ENCODE results near the gene ZNF148.

Gene ZNF148

DNA sequence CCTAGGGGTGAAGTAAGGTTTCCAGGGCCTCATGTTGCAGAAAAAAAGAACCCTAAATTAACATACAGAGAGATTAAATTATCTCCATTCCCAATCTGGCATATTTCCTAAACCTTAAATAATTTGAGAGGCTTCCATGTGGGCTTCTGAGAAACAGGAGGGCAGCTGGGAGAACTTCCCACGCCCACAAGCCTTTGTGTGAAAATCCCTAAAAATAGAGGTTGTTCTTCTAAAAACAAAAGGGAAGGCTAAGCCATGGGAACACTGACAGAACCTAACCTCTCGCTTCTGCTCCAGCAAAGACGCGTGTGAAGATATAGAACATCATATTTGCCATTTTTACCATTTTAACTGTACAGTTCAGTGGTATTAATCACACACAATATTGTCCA, 161.8 kb downstream of the ZNF148 start:
- no peak for DNase-seq

DNA sequence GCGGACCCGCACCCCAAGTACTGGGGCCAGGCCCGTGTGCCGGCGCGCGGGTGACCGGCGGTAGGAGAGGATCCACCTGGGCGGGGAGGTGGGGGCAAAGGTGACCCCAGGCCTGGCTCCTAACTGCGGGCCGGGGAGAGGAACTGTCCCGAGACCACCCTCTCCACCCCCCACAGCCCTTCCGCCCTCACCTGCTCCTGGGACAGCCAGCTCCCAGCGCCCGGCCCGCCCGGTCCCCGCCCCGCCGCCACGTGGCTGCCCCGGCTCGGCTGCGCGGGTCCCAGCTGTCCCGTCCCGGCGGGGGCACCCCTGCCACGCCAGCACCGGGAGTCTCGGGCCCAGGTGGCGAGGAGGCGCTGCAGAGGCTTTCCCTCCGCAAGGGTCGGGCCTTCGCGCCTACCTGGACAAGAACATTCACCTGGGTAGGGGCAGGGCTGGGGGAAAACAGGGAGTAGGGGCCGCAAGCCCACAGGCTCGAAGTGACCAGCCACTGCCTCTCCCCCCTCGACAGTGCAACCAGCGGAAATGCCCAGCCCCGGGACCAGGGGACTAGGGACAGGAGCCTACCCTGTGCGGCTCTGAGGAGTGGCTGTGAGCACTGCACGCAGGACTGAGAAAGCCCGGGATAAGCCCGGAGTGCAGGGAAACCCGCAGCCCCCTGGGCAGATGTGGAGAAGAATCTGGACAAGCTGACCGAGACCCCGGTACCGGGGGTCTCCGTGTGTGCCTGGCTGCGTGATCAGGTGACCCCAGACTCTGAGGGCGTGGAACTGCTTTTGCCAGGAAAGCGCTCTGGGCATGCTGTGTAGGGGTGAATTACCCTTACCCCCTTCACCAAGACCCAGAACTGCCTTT, 162.4 kb downstream of the ZNF148 start, which contains the start of gene SLC12A8:
Gene SLC12A8 (minus strand): TSS at position 240 of the 855 bp plus-strand sequence. CDS start 1,399 bp downstream, outside the sequence.
- no peak for DNase-seq

DNA sequence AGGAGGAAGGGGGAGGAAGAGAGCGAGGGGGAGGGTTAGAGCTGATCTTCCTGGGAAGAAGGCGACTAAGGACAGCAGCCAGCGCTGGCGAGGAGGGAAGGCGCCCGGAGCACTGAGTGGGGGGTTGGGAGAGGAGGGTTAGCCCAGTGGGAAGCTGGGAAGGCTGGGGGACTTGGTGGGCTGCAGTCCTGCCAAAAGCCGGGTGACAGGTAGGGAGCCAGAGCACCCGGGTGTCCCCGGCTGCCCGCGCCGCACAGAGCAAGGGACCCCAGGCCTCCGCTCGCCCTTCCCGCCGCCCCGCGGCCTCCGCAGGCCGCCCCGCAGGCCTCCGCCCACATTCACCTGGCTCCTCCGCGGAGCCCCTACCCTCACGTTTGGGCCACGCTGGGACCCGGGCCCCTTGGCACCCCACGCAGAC, 163.0 kb downstream of the ZNF148 start:
- DNase-seq = no peak

DNA sequence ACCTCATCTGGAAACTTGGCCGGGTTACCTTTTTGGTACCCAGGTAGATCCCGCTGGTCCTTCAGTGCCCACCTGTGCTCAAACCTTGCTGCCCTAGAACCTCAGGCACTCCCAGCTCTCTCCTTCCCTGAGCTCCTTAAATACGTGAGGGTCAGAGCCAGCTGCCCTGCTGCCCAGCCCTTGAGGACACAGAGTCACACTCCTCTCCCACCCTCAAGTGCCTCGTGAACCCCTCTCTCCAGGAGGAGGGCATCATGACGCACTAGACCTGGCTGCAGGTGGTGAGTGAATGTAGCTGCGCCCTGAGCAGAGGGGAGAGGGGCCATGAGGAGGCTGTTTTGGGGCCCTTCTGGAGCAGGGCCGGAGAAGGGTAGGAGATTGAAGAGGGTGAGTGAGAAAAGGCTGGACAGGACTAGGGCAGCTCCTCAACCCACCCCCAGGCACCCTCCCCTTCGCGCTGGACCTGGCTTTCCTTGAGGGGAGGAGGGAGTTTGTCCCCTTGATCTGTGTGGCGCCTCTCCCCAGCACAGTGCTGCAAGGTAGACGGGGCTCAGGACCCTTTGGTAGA, 163.5 kb downstream of the ZNF148 start:
- no peak for DNase-seq

GRCh38 chr3:125207949-125208568, 167.1 kb downstream of the ZNF148 start:
- DNase-seq = no peak

DNA sequence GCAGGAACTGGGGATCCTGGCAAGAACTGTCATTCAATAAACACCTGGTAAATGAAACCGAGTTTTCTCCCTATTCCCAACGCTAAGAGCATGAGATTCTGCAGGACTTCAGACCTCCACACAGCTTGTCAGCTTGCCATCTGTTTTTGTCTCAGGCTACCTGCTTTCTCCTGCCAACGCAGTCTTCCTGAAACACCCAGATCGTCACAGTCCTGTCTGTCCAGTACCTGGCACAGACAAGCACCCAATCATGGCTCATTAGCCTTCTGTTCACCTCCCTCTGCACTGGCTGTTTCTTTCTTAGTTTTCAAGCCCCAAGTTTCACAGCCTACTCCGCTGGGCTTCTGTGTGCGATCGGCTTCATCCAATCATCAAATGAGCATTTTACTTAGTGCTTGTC, 167.6 kb downstream of the ZNF148 start:
- DNase-seq = no peak

GRCh38 chr3:125206934-125207333, 168.2 kb downstream of the ZNF148 start:
- no peak for DNase-seq

DNA sequence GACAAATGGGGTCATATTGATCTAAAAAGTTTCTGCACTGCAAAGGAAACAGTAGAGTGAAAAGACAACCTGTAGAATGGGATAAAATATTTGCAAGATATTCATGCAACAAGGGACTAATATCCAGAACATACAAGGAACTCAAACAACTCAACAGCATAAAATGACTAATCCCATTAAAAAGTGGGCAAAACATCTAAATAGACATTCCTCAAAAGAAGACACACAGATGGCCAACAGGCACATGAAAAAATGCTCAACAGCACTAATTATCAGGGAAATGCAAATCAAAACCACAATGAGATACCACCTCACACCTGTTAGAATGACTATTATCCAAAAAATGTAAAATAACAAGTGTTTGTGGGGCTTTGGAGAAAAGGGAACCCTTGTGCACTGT, 171.4 kb downstream of the ZNF148 start:
- DNase-seq = no peak

GRCh38 chr3:125202197-125202596, 172.9 kb downstream of the ZNF148 start:
- no peak for DNase-seq

DNA sequence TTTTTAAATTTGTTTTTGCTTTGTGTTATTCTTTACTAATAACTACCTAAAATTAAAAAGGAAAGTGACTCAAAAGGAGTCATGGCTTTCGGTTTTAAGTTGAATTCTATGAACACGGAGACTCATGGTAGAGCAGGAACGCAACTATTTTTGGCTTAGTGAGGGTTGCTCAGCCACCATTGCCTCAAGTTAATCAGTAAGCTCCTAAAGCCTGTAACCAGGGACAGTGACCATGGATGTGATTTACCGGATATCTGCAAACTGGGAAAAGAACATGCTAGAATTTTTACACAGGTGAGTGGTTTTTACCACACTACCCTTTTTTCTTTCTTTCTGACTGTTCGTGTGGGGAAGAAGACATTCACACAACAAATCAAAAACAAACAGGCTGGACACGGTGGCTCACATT, 174.4 kb downstream of the ZNF148 start:
- no peak for DNase-seq

- DNase-seq = no peak
Observed at GRCh38 chr3:125194849-125195601, 180.1 kb downstream of the ZNF148 start.

GRCh38 chr3:125194061-125194848, 180.9 kb downstream of the ZNF148 start:
- DNase-seq = no peak

DNA sequence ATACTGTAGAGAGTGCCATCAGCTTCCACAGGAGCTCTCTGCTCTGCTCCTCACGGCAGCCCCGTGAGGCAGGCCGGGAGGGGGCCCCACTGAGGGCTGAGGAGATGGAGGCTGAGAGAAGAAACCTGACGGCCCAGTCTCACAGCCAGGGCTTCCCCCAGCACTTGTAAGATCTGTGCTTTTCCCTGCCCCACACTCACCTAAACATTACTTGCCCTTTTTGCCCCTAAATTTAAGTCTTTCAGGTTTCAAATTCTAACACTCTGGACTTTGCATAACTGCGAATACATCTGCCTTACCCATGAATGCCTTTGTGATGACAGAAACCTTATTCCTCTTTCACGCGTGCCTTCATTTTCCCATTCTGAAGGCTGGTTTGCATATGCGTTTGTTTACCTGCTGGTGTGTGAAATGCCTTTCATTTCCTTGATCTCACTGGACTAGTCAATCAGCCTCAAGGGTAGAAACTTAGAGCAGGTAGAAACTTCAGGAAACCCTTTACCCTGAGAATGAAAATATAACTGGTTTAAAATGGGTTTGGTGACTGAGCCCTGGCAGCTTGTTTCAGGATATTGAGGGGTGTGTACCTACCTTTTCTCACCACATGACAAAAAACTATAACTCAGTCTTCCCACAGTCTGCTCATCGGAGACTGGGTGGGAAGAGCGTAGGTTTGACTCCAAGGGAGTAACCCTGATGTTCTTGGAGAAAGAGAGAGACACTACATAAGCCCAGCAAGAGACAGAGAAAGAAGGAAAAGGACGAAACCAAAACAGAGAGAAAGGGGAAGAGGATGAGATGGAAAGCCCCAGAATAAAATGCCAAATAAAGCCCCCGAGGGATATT, 182.7 kb downstream of the ZNF148 start:
- DNase-seq = no peak

DNA sequence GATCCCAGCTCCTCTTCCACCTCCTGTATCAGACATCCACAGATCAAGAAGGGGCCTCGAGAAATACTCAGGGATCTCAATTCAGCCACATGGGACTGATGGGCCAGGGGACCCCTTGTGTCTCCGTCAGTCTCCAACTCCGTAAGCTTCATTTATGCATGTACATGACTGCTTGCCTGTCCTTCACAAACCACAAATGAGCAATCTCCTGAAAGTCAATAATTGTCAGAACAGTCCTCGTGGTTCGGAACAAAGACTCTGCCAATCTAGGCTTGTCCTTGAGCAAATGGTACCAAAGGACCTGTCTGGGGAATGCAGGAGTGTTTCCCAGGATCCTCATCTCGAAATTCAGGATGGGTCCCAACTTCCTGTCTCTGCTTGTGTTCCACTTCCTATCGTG, 183.4 kb downstream of the ZNF148 start:
- DNase-seq = no peak

DNA sequence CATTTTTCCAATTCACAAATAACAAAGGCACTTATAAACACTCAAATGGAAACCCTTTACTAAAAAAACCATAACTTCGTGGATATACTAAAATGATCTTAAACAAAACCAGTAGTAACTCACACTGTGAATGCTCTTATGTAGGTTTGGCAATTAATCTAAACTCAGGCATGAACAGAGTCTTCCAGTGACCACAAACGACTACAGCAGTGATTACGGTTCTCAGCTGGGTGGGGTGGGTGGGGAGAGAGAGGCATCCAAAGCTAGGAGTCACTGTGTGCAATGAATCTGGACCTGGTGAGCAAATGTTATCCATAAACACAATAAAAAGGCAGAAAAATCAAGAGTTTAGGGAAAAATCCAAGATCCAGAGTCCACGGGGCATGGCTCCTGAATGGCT, 183.9 kb downstream of the ZNF148 start:
- DNase-seq = no peak

- no peak for DNase-seq
Observed at GRCh38 chr3:125190786-125191185, 184.3 kb downstream of the ZNF148 start.

- no peak for DNase-seq
Observed at GRCh38 chr3:125189378-125190165, 185.6 kb downstream of the ZNF148 start.

- DNase-seq = no peak
Observed at GRCh38 chr3:125188955-125189354, 186.2 kb downstream of the ZNF148 start.

DNA sequence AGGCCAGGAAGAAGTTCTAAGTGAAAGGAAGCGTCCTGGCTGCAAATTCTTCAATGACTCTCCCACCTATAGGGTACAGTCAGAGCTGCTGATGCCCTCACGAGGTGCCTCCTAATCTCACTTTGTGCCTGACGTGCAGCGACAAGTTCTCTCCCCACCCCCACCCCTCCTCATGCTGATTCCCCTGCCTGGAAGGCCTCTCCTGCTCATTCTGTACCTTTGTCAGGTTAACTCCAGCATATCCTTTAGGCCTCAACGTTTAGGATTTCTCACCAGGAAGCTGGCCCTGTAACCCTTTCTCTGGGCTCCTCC, 187.6 kb downstream of the ZNF148 start:
- no peak for DNase-seq

GRCh38 chr3:125186800-125187598, 188.1 kb downstream of the ZNF148 start:
- DNase-seq = no peak

Measured in activated T-cell treated with anti-CD3 and anti-CD28 coated beads, Interleukin-2, amount 50 U/mL, for 1 hour (primary cell).